ENCODE results near the gene C12orf43.
A peak's percentile ranks its signal among the peaks of the same experiment; 100 is the strongest.

The C12orf43 gene

GRCh38 chr12:120979862-120980696 lies 36.2 kb downstream of the C12orf43 start:
- FAIRE-seq = no peak
- DNase-seq (ENCODE audit: extremely low spot score, insufficient read length, low read depth) = no peak

- FAIRE-seq (no peak), DNase-seq (ENCODE audit: extremely low spot score, insufficient read length, low read depth) (no peak)
These were observed 36.9 kb downstream of the C12orf43 start for GRCh38 chr12:120979220-120979861.

- DNase-seq (ENCODE audit: extremely low spot score, insufficient read length, low read depth) = no peak
These were observed 37.7 kb downstream of the C12orf43 start, which contains the start of gene HNF1A for GRCh38 chr12:120978296-120979219. TSS of gene HNF1A (plus strand) at chr12:120978543. CDS start at chr12:120978769, 226 bp downstream.

GRCh38 chr12:120977531-120978295 lies 38.6 kb downstream of the C12orf43 start:
- FAIRE-seq (no peak), DNase-seq (ENCODE audit: extremely low spot score, insufficient read length, low read depth) (no peak)

More at GRCh38 chr12:120978296-120979219, 37.7 kb downstream of the C12orf43 start, which contains the start of gene HNF1A:
- no peak for FAIRE-seq

- DNase-seq (ENCODE audit: extremely low spot score, insufficient read length, low read depth) (no peak), FAIRE-seq (no peak)
These were observed 43.3 kb downstream of the C12orf43 start for GRCh38 chr12:120972870-120973543.

GRCh38 chr12:120971299-120972180 lies 44.7 kb downstream of the C12orf43 start:
- FAIRE-seq (peak; percentile 86), DNase-seq (ENCODE audit: extremely low spot score, insufficient read length, low read depth) (peak; percentile 60)

- FAIRE-seq = no peak
- no peak for DNase-seq (ENCODE audit: extremely low spot score, insufficient read length, low read depth)
These were observed 46.0 kb downstream of the C12orf43 start for GRCh38 chr12:120970310-120970709.

GRCh38 chr12:120965534-120966091 lies 50.7 kb downstream of the C12orf43 start:
- DNase-seq (ENCODE audit: extremely low spot score, insufficient read length, low read depth) = no peak
- no peak for FAIRE-seq

GRCh38 chr12:120964298-120964697 lies 52.0 kb downstream of the C12orf43 start:
- DNase-seq (ENCODE audit: extremely low spot score, insufficient read length, low read depth) (no peak), FAIRE-seq (no peak)

- DNase-seq (ENCODE audit: extremely low spot score, insufficient read length, low read depth) = no peak
- FAIRE-seq = no peak
These were observed 53.7 kb downstream of the C12orf43 start for GRCh38 chr12:120962532-120963020.

GRCh38 chr12:120961604-120962531 lies 54.4 kb downstream of the C12orf43 start:
- FAIRE-seq (no peak), DNase-seq (ENCODE audit: extremely low spot score, insufficient read length, low read depth) (no peak)

- FAIRE-seq (peak; percentile 78), DNase-seq (ENCODE audit: extremely low spot score, insufficient read length, low read depth) (no peak)
These were observed 55.6 kb downstream of the C12orf43 start for GRCh38 chr12:120960657-120961056.

- no peak for FAIRE-seq
These were observed 57.0 kb downstream of the C12orf43 start for GRCh38 chr12:120959111-120959878.

GRCh38 chr12:120956579-120957300 lies 59.5 kb downstream of the C12orf43 start:
- no peak for FAIRE-seq
- no peak for DNase-seq (ENCODE audit: extremely low spot score, insufficient read length, low read depth)

More at GRCh38 chr12:120959111-120959878, 57.0 kb downstream of the C12orf43 start:
- no peak for DNase-seq (ENCODE audit: extremely low spot score, insufficient read length, low read depth)

- DNase-seq (ENCODE audit: extremely low spot score, insufficient read length, low read depth) = no peak
These were observed 61.1 kb downstream of the C12orf43 start for GRCh38 chr12:120955232-120955631.

More at GRCh38 chr12:120955232-120955631, 61.1 kb downstream of the C12orf43 start:
- FAIRE-seq = no peak

All from GM18507 (cell line).